ENCODE results near the gene ENGASE. TPM values are rescaled to one million over a fixed set of nuclear protein-coding genes. Genes with fewer than 3 reads are reported as not detected.

ENGASE gene
- total and polyA plus RNA-seq, 2 donors (not counting 1 experiment from before 2014, with no cell fraction given), result 3.6 to 14.9 TPM

GRCh38 chr17:79097226-79098055 is 22.8 kb downstream of the ENGASE start:
- Histone ChIP-seq H3K27me3 (ENCODE audit: control insufficient read depth, insufficient read depth, low read length) (peaks cover 21% of the 10 kb centered on the region), H3K4me1 (ENCODE audit: control insufficient read depth, extremely low read depth, insufficient read depth, low read length) (no peaks in the 10 kb centered on the region), H3K36me3 (ENCODE audit: control insufficient read depth, insufficient read depth, low read length) (no peaks in the 10 kb centered on the region), H3K79me2 (ENCODE audit: control insufficient read depth, insufficient read depth, low read length) (no peaks in the 10 kb centered on the region), H3K27ac (ENCODE audit: insufficient read depth, low read length) (no peak overlapping the region), H3K9me3 (ENCODE audit: control insufficient read depth, insufficient read depth, low read depth, low read length) (no peaks in the 10 kb centered on the region), H4K20me1 (ENCODE audit: control insufficient read depth, extremely low read depth, insufficient read depth, low read length) (no peaks in the 10 kb centered on the region), H3K9ac (ENCODE audit: insufficient read depth, low read length) (no peak overlapping the region), H2AFZ (ENCODE audit: low read length) (no peak overlapping the region), H3K4me2 (ENCODE audit: extremely low read depth, insufficient read depth, low read length) (no peak overlapping the region), H3K4me3 (replicated peaks in 1 of 4; ENCODE audit: control extremely low read depth in 1 of 4, insufficient read depth in 1 of 4, low read depth in 3 of 4, low read length in 4 of 4) (no peak overlapping the region)
- no peak for TF ChIP-seq EZH2 (IDR thresholded peaks at IDR 0.05; ENCODE audit: low read length, missing control alignments)
- TF ChIP-seq, protein P1, sequence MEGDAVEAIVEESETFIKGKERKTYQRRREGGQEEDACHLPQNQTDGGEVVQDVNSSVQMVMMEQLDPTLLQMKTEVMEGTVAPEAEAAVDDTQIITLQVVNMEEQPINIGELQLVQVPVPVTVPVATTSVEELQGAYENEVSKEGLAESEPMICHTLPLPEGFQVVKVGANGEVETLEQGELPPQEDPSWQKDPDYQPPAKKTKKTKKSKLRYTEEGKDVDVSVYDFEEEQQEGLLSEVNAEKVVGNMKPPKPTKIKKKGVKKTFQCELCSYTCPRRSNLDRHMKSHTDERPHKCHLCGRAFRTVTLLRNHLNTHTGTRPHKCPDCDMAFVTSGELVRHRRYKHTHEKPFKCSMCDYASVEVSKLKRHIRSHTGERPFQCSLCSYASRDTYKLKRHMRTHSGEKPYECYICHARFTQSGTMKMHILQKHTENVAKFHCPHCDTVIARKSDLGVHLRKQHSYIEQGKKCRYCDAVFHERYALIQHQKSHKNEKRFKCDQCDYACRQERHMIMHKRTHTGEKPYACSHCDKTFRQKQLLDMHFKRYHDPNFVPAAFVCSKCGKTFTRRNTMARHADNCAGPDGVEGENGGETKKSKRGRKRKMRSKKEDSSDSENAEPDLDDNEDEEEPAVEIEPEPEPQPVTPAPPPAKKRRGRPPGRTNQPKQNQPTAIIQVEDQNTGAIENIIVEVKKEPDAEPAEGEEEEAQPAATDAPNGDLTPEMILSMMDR (conservative IDR thresholded peaks at IDR 0.05 in 1 of 2, IDR thresholded peaks at IDR 0.05 in 1 of 2; ENCODE audit: low read depth in 1 of 2, low read length in 2 of 2), result no peak
- no peak for DNase-seq (ENCODE audit: low read depth in 2 of 2)

DNA sequence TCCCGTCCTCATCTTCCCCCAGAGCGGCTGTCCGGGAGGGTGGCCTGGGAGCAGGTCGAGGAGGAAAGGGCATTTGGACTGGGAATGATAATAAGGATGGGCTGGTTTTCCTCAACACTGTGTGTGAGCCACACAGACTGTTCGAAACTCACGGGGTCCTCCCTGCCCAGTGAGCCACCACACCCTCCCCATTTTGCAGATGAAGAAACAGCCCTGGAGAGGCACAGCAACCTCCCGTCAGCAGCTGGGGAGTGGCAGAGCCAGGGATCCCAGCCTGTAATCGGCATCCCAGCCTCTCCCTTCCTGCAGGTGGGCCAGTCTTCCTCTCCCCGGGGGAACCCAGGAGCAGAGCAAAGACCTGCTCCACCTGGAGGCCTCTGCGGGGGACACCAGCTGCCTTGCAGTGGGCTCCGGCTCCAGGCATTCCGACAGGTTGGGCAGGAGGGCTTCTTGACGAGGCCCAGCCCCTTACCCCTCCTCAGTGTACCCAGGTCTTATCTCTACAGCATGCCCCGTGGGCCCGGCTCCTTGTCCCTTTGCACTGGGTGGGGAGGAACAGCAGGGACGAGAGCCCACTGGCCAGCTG is 23.8 kb downstream of the ENGASE start:
- DNase-seq (ENCODE audit: low read depth in 2 of 2), result no peak
- H3K27ac ChIP-seq (ENCODE audit: insufficient read depth, low read length), result no peak overlapping the region
- no peaks in the 10 kb centered on the region for H3K9me3 ChIP-seq (ENCODE audit: control insufficient read depth, insufficient read depth, low read depth, low read length)
- TF ChIP-seq EZH2 (IDR thresholded peaks at IDR 0.05; ENCODE audit: low read length, missing control alignments), result no peak
- TF ChIP-seq, protein P1 (conservative IDR thresholded peaks at IDR 0.05 in 1 of 2, IDR thresholded peaks at IDR 0.05 in 1 of 2; ENCODE audit: low read depth in 1 of 2, low read length in 2 of 2), result no peak
- H2AFZ ChIP-seq (ENCODE audit: low read length), result no peak overlapping the region
- no peaks in the 10 kb centered on the region for H3K36me3 ChIP-seq (ENCODE audit: control insufficient read depth, insufficient read depth, low read length)
- no peaks in the 10 kb centered on the region for H4K20me1 ChIP-seq (ENCODE audit: control insufficient read depth, extremely low read depth, insufficient read depth, low read length)
- no peaks in the 10 kb centered on the region for H3K4me1 ChIP-seq (ENCODE audit: control insufficient read depth, extremely low read depth, insufficient read depth, low read length)
- no peak overlapping the region for H3K9ac ChIP-seq (ENCODE audit: insufficient read depth, low read length)
- peaks cover 21% of the 10 kb centered on the region for H3K27me3 ChIP-seq (ENCODE audit: control insufficient read depth, insufficient read depth, low read length)
- no peak overlapping the region for H3K4me2 ChIP-seq (ENCODE audit: extremely low read depth, insufficient read depth, low read length)
- no peaks in the 10 kb centered on the region for H3K79me2 ChIP-seq (ENCODE audit: control insufficient read depth, insufficient read depth, low read length)
- H3K4me3 ChIP-seq (replicated peaks in 1 of 4; ENCODE audit: control extremely low read depth in 1 of 4, insufficient read depth in 1 of 4, low read depth in 3 of 4, low read length in 4 of 4), result no peak overlapping the region

- H3K4me2 ChIP-seq (ENCODE audit: extremely low read depth, insufficient read depth, low read length), result no peak overlapping the region
- H3K27ac ChIP-seq (ENCODE audit: insufficient read depth, low read length), result no peak overlapping the region
- H3K79me2 ChIP-seq (ENCODE audit: control insufficient read depth, insufficient read depth, low read length), result no peaks in the 10 kb centered on the region
- H3K9ac ChIP-seq (ENCODE audit: insufficient read depth, low read length), result no peak overlapping the region
- peaks cover 21% of the 10 kb centered on the region for H3K27me3 ChIP-seq (ENCODE audit: control insufficient read depth, insufficient read depth, low read length)
- no peaks in the 10 kb centered on the region for H3K36me3 ChIP-seq (ENCODE audit: control insufficient read depth, insufficient read depth, low read length)
- H3K4me1 ChIP-seq (ENCODE audit: control insufficient read depth, extremely low read depth, insufficient read depth, low read length), result no peaks in the 10 kb centered on the region
- no peaks in the 10 kb centered on the region for H4K20me1 ChIP-seq (ENCODE audit: control insufficient read depth, extremely low read depth, insufficient read depth, low read length)
- H2AFZ ChIP-seq (ENCODE audit: low read length), result no peak overlapping the region
- no peaks in the 10 kb centered on the region for H3K9me3 ChIP-seq (ENCODE audit: control insufficient read depth, insufficient read depth, low read depth, low read length)
- no peak for DNase-seq (ENCODE audit: low read depth in 2 of 2)
- H3K4me3 ChIP-seq (replicated peaks in 1 of 4; ENCODE audit: control extremely low read depth in 1 of 4, insufficient read depth in 1 of 4, low read depth in 3 of 4, low read length in 4 of 4), result no peak overlapping the region
- TF ChIP-seq EZH2 (IDR thresholded peaks at IDR 0.05; ENCODE audit: low read length, missing control alignments), result no peak
- TF ChIP-seq, protein P1 (conservative IDR thresholded peaks at IDR 0.05 in 1 of 2, IDR thresholded peaks at IDR 0.05 in 1 of 2; ENCODE audit: low read depth in 1 of 2, low read length in 2 of 2), result no peak
Observed at GRCh38 chr17:79100405-79100804, 25.8 kb downstream of the ENGASE start.
